GM23338 (cell line): ENCODE measurements around the gene DTX1. TPM values are rescaled to one million over a fixed set of nuclear protein-coding genes. Genes with fewer than 3 reads are reported as not detected.

Experiments used
- ATAC-seq: fragments of 200-7000 bp; cut with Tn5 transposase; 3 replicates; pipeline ENCODE4 v1.9.1; 2020
- DNase-seq: peaks from one replicate; pipeline ENCODE4 v3.0.0-alpha.2; 2015; ENCODE audit warnings: low spot score
- H2AFZ ChIP-seq: fragments of 200-600 bp; sonication (generic); 2 replicates; pipeline ENCODE4 v1.8.0; 2016; ENCODE audit warnings: antibody characterized with exemption, mild to moderate bottlenecking, moderate library complexity
- H3F3A ChIP-seq: fragments of 200-600 bp; sonication (generic); replicated peaks from 2 replicates; pipeline ENCODE4 v1.8.0; 2017; ENCODE audit warnings: antibody characterized with exemption, mixed run types, low read depth
- H3K27ac ChIP-seq: fragments of 200-600 bp; sonication (generic); 2 replicates; pipeline ENCODE4 v1.6.1; 2016; ENCODE audit warnings: low read depth
- H3K27me3 ChIP-seq: fragments of 200-600 bp; sonication (generic); 2 replicates; pipeline ENCODE4 v1.8.0; 2016; ENCODE audit warnings: mild to moderate bottlenecking, mixed run types, moderate library complexity; ENCODE audit not compliant: insufficient read depth
- H3K36me3 ChIP-seq: fragments of 200-600 bp; sonication (generic); 2 replicates; pipeline ENCODE4 v1.8.0; 2016; ENCODE audit warnings: mild to moderate bottlenecking; ENCODE audit not compliant: insufficient read depth
- H3K4me1 ChIP-seq: fragments of 200-600 bp; sonication (generic); 2 replicates; pipeline ENCODE4 v1.8.0; 2016; ENCODE audit warnings: mild to moderate bottlenecking, moderate library complexity; ENCODE audit not compliant: insufficient read depth
- H3K4me2 ChIP-seq: fragments of 200-600 bp; sonication (generic); 2 replicates; pipeline ENCODE4 v1.7.1; 2017; ENCODE audit warnings: mixed run types
- H3K4me3 ChIP-seq: fragments of 200-600 bp; sonication (generic); 2 replicates; pipeline ENCODE4 v1.6.1; 2016; ENCODE audit warnings: mixed run types
- H3K79me2 ChIP-seq: fragments of 200-600 bp; sonication (generic); replicated peaks from 2 replicates; pipeline ENCODE4 v1.8.0; 2017; ENCODE audit warnings: mild to moderate bottlenecking; ENCODE audit not compliant: insufficient read depth
- H3K9me2 ChIP-seq: fragments of 200-600 bp; sonication (generic); 2 replicates; pipeline ENCODE4 v1.8.0; 2017; ENCODE audit not compliant: insufficient read depth
- H4K20me1 ChIP-seq: fragments of 200-600 bp; sonication (generic); replicated peaks from 2 replicates; pipeline ENCODE4 v1.8.0; 2017; ENCODE audit warnings: mild to moderate bottlenecking; ENCODE audit not compliant: insufficient read depth
- H3K27ac Mint-ChIP-seq: 2 replicates; pipeline ENCODE4 v1.8.0; 2020; ENCODE audit warnings: inconsistent platforms, mild to moderate bottlenecking, moderate library complexity, mixed read lengths
- H3K27me3 Mint-ChIP-seq: 3 replicates; pipeline ENCODE4 v1.8.0; 2022; ENCODE audit warnings: low read depth, mild to moderate bottlenecking, moderate library complexity, mixed read lengths, inconsistent platforms; ENCODE audit not compliant: insufficient read depth, poor library complexity
- H3K36me3 Mint-ChIP-seq: 3 replicates; pipeline ENCODE4 v1.8.0; 2021; ENCODE audit warnings: low read depth, mild to moderate bottlenecking, inconsistent platforms, moderate library complexity, mixed read lengths
- H3K4me1 Mint-ChIP-seq: 3 replicates; pipeline ENCODE4 v1.8.0; 2020; ENCODE audit warnings: mild to moderate bottlenecking, inconsistent platforms, mixed read lengths
- H3K4me3 Mint-ChIP-seq: 3 replicates; pipeline ENCODE4 v1.8.0; 2021; ENCODE audit warnings: moderate library complexity, mild to moderate bottlenecking, inconsistent platforms, mixed read lengths
- H3K9me3 Mint-ChIP-seq: 3 replicates; pipeline ENCODE4 v1.8.0; 2020; ENCODE audit warnings: moderate library complexity, mild to moderate bottlenecking, inconsistent platforms, mixed read lengths
- ZNF114 ChIP-seq: fragments of 250-450 bp; sonication (Bioruptor Pico); IDR thresholded peaks from 2 replicates; pipeline ENCODE4 v1.5.0; 2020; ENCODE audit warnings: mild to moderate bottlenecking, moderate library complexity
- polyA plus RNA-seq: library from polyadenylated mRNA; unstranded; fragments of >200 nt; fragmentation: Nextera tagmentation; extraction: Ambion mirVana; gene quantifications from 2 replicates; pipeline ENCODE4 v1.2.1, GENCODE V29; 2016
- total RNA-seq: library from RNA; depleted of rRNA; stranded (reverse); fragments of >200 nt; shearing (Covaris generic); gene quantifications from 2 replicates; pipeline ENCODE4 v1.2.3, GENCODE V29; 2014
- TF ChIP-seq, protein P1 (sequence below): fragments of 250-450 bp; sonication (Bioruptor Pico); IDR thresholded peaks from 2 replicates; pipeline ENCODE4 v1.5.0; 2020; ENCODE audit warnings: mild to moderate bottlenecking, moderate library complexity

The DTX1 gene
- total and polyA plus RNA-seq, 2 experiments from 2014 or later: 1.6 to 9.0 TPM

DNA sequence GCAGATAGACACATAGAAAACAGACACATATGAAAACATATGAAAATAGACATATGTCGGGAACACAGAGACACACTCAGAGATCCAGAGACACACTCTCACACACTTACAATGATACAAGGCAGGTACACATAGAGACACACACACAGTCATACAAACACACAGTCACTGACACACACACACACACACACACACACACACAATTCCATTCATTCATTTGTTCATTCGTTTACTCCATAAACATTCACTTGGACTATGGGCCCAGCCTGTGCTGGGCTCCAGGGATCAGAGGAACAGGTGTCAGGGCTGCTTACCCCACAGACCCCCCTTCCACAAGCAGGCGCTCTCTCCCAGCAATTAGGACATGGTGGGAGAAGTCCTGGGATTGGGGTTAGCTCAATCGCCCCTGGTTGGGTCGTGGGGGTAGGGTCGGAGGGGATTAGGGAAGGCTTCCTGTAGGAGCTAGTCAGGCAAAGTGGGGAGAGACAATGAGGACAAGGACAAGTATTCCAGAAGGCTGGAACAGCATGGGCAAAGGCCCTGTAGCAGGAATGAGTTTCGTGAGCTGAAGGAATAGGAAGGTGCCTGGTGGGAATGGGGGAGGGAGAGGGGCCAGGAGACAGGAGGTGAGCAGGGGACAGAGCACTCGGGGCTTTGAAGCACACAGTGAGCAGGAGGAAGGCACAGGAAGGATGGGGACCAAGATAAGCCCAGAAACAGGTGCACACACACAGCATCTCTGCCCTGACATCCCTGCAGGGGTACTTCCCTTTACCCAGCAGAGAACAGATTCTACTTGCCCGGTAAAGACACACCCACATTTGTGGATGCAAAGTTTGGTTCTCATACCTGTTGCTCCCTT lies 72.5 kb downstream of the DTX1 start (continued):
- TF ChIP-seq, protein P1, sequence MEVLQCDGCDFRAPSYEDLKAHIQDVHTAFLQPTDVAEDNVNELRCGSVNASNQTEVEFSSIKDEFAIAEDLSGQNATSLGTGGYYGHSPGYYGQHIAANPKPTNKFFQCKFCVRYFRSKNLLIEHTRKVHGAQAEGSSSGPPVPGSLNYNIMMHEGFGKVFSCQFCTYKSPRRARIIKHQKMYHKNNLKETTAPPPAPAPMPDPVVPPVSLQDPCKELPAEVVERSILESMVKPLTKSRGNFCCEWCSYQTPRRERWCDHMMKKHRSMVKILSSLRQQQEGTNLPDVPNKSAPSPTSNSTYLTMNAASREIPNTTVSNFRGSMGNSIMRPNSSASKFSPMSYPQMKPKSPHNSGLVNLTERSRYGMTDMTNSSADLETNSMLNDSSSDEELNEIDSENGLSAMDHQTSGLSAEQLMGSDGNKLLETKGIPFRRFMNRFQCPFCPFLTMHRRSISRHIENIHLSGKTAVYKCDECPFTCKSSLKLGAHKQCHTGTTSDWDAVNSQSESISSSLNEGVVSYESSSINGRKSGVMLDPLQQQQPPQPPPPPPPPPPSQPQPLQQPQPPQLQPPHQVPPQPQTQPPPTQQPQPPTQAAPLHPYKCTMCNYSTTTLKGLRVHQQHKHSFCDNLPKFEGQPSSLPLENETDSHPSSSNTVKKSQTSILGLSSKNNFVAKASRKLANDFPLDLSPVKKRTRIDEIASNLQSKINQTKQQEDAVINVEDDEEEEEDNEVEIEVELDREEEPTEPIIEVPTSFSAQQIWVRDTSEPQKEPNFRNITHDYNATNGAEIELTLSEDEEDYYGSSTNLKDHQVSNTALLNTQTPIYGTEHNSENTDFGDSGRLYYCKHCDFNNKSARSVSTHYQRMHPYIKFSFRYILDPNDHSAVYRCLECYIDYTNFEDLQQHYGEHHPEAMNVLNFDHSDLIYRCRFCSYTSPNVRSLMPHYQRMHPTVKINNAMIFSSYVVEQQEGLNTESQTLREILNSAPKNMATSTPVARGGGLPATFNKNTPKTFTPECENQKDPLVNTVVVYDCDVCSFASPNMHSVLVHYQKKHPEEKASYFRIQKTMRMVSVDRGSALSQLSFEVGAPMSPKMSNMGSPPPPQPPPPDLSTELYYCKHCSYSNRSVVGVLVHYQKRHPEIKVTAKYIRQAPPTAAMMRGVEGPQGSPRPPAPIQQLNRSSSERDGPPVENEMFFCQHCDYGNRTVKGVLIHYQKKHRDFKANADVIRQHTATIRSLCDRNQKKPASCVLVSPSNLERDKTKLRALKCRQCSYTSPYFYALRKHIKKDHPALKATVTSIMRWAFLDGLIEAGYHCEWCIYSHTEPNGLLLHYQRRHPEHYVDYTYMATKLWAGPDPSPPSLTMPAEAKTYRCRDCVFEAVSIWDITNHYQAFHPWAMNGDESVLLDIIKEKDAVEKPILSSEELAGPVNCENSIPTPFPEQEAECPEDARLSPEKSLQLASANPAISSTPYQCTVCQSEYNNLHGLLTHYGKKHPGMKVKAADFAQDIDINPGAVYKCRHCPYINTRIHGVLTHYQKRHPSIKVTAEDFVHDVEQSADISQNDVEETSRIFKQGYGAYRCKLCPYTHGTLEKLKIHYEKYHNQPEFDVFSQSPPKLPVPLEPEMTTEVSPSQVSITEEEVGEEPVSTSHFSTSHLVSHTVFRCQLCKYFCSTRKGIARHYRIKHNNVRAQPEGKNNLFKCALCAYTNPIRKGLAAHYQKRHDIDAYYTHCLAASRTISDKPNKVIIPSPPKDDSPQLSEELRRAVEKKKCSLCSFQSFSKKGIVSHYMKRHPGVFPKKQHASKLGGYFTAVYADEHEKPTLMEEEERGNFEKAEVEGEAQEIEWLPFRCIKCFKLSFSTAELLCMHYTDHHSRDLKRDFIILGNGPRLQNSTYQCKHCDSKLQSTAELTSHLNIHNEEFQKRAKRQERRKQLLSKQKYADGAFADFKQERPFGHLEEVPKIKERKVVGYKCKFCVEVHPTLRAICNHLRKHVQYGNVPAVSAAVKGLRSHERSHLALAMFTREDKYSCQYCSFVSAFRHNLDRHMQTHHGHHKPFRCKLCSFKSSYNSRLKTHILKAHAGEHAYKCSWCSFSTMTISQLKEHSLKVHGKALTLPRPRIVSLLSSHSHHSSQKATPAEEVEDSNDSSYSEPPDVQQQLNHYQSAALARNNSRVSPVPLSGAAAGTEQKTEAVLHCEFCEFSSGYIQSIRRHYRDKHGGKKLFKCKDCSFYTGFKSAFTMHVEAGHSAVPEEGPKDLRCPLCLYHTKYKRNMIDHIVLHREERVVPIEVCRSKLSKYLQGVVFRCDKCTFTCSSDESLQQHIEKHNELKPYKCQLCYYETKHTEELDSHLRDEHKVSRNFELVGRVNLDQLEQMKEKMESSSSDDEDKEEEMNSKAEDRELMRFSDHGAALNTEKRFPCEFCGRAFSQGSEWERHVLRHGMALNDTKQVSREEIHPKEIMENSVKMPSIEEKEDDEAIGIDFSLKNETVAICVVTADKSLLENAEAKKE: no peak

DNA sequence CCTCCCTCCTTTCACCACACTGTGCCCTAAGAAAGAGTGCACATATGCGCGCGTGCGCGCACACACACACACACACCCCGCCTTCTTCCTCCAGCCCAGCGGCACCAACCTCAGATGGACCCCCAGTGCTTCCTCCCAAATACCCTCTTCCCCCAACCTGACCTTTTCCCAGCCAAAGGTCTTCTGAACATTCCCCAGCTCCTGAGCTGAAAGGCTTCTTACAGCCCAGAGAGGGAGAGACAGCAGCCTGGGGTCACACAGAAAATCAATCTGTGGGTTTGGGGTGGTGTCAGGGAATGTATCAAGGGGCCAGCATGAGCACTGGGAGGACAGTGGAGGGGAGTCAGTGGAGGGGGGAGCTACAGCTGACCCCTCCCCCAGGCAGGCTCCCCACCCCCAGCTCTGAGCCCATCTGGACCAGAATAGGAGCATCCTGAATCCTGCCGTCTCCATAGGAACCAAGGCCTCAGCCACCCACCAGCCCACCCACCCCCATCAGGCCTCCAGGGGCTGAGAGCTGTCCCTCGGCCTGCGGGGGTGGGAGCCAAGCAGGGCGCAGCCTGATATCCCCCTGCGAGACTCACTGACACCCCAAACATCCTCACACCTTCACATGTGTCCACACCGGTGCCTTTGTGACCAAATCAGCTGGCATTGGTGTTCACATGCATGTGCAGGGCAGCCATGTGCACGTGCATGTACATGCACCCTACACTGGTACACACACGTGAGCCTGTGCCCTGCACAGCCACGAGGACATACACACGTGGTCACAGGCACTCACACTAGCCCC lies 73.3 kb downstream of the DTX1 start:
- Histone ChIP-seq H3K4me3 (no peak overlapping the region), H3F3A (no peaks in the 10 kb centered on the region), H3K4me2 (no peak overlapping the region), H3K36me3 (no peaks in the 10 kb centered on the region), H3K9me2 (no peaks in the 10 kb centered on the region), H3K79me2 (no peaks in the 10 kb centered on the region), H4K20me1 (no peaks in the 10 kb centered on the region), H3K4me1 (peaks cover 5% of the 10 kb centered on the region; the same call in 1 of the 2 replicates), H3K27me3 (peaks cover 6% of the 10 kb centered on the region), H2AFZ (no peak overlapping the region), H3K27ac (no peak overlapping the region)
- peaks cover 2% of the 10 kb centered on the region; the same call in 1 of the 3 replicates for H3K36me3 Mint-ChIP-seq
- ATAC-seq (no peak), DNase-seq (no peak)
- H3K9me3 Mint-ChIP-seq: no peaks in the 10 kb centered on the region
- peaks cover 6% of the 10 kb centered on the region; the same call in 2 of the 3 replicates for H3K4me1 Mint-ChIP-seq
- TF ChIP-seq ZNF114 (CRISPR knock-in tag): no peak
- H3K27me3 Mint-ChIP-seq: peaks cover 10% of the 10 kb centered on the region
- H3K27ac Mint-ChIP-seq: no peak overlapping the region; the same call in 1 of the 2 replicates
- no peak overlapping the region for H3K4me3 Mint-ChIP-seq
